HG03097 (cell line): Measurements from ENCODE around the gene LHX5.
"Not testable (repeated sequence)": the region's sequence is repeated elsewhere in the genome, so short reads cannot be mapped to it uniquely, and the experiment has no call there.

Experiments
- ATAC-seq: cut with Tn5 transposase; IDR thresholded peaks from one replicate; pipeline ENCODE4 v1.9.1; 2021; ENCODE audit not compliant: unreplicated experiment, low FRiP score

Gene LHX5

DNA sequence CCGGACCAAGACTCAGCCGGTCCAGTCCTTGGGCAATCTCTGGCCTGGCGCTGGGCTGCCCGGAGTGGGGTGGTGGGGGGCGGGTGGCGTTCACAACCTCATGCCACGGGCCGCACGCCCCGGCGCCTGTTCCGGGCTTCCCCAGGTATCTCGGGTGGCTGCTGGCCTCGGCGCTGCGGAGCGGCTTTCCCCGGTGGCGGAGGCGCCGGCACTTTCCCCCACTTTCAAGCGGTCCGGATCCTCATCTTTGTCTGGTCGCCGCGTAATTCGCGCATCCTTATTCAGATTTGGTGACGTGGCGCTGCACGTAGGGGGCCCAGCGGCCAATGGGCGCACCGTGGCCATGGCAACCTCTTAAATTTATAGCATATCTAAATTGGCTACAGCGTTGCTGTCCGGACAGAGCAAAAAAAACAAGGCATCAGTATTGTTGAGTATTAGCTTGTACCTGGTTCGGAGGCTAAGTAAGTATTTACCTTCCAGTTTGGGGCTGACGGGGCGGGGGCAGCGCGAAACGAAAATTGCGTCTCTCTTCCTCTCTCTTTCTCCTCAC is at the start of gene LHX5:
Gene LHX5 (minus strand): TSS at position 253 of the 553 bp plus-strand sequence. CDS start 373 bp downstream, outside the sequence.
- no peak for ATAC-seq

DNA sequence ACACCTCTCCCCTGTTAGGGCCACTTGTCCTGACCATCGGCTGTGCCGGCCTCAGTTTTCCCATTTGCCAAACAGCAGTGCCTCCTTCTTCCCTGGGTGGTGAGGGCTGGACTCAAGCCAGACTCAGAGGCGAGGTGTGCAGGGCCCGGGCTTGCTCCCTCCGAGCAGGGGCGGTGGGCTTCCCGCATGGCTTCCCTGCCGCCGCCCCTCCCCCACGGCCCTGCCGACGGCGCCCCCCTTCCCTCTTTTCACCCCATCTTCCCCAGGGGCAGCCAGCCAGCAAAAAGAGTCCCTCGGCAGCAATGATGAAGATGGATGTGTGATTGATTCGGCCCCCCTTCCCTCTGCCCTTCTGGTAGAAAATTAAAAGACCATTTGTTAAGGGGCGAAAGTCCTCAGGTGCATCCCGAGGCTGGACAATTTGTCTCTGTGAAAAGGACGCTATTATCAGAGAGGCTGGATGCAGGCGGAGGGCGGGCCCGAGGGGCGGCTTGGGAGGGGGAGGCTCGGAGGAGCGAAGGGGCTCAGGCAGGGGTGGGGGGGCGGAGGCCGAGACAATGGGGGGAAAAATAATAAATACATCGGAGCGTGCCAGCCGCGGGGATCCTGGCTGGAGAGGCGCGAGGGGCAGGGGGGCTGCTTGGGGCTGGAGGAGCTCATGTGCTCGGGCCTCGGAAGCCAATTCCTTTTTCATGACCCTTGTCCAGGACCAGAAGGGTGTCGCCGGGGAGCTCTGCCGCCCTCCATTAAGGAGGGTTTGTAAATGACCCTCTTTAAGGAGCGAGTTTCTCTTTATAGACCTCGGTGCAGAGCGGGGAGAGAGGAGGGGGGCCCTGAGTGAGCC is 48.0 kb upstream of the LHX5 start:
- ATAC-seq = no peak

DNA sequence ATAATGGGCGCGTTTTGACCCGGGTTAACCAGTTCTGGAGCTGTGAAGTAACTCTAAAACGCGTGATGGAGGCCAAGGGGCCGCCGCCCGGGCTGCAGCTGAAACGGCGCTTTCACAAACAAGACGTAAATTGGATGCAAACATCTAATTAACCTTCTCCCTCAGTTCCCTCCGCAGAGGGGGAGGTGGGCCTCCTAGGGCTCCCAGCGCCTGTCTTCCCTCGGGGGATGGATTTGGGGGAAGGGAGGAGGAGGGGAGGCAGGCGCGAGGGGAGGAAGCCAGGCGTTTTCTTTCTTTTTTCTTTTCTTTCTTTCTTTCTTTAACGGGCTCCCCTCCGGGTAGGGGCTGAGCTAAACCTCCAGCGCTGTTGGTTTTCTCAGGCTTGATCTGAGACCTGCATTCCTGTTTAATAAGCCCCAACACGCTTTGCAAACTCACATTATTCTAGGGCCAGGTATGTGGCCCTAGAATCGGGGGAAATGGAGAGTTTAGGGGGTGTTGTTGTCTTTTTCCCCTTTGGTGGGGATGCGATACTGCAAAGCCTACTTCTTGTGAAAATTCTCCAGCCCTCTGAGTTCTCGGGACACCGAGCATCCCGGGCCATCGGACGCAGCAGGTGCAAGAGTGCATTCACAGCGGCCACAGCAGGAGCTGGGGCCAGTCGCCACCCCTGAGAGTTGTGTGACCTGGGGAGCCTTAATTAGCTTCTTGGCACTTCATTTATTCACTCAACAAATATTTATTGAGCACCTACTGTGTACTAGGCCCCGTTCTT is 43.6 kb upstream of the LHX5 start:
- no peak for ATAC-seq

DNA sequence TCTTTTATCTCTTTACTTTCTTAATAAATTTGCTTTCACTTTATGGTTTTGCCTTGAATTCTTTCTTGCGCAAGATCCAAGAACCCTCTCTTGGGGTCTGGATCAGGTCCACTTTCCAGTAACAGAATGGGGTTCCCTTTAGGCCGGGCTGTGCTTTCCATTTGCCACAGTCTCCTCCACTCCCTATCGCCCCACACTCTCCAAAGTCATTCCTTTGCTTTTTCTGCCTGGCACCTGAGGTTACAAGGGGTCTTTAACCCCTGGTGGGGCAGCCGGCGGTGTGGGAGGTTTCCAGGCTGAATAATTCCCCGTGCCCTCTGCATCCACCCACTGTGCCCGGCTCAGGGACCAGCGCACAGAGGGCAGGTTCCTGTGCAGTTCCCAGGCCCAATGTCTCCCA is 42.9 kb upstream of the LHX5 start:
- no peak for ATAC-seq

DNA sequence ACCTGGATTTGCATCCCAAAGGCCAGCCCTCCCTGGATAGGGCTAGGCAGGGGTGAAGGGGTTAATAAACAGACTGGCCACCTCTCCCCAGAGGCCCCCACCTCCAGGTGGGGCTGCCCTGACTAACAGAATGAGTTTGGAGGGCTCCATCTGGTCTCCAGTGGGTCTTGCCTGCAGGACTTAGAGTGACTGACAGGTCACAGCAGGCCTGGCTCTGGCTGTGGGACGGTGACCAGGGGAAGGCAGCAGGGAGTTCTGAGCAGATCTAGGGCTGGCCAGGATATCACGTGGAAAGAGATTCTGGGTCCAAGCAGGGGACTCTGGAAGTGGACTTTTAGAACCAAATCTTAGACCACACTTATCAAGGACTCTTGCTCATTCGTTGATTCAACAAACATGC is 40.9 kb upstream of the LHX5 start:
- ATAC-seq = no peak

DNA sequence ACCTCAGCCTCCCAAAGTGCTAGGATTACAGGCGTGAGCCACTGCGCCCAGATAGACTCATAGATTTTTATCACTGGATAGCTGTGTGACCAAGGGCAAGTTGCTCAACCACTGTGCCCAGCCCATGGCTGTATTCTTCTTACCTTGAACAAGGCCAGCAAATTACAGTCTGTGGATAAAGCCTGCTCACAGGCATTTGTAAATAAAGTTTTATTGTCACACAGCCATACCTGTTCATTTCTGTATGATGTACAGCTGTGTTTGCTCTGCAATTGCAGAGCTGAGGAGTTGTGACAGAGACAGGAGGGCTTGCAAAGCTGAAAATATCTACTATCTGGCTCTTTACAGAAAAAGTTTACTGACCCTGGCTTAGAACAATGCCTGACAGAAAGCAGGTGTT is 35.2 kb upstream of the LHX5 start:
- ATAC-seq = no peak

DNA sequence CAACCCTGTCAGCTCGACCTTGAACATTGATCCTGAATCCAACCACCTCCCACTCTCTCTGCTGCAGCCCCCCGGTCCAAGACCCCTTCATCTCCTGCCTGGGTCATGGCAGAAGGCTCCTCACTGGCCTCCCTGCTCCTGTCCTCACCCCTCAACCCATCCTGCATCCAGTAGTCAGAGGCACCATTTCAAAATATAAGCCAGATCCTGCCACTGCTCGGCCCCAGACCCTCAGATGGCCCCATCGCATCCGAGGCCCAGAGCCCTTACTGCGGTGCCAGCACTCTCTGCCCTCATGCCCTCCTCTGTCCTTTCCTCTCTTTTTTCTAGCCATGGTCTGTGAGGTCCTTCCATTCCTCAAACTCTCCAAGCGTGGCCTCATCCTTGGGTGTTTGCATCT is 34.3 kb upstream of the LHX5 start:
- no peak for ATAC-seq

DNA sequence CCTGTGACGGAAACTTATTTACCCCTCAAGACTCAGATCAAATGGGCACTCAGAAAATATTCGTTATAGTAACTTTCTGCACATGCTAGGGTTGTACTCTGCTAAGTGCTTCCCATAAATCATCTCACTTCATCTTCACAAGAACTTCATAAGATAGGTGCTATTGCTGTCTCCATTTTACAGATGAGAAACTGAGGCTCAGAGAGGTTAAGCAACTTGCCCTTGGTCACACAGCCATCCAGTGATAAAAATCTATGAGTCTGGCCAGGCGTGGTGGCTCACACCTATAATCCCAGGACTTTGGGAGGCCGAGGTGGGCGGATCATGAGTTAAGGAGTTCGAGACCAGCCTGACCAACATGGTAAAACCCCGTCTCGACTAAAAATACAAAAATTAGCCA is 33.2 kb upstream of the LHX5 start:
- no peak for ATAC-seq

DNA sequence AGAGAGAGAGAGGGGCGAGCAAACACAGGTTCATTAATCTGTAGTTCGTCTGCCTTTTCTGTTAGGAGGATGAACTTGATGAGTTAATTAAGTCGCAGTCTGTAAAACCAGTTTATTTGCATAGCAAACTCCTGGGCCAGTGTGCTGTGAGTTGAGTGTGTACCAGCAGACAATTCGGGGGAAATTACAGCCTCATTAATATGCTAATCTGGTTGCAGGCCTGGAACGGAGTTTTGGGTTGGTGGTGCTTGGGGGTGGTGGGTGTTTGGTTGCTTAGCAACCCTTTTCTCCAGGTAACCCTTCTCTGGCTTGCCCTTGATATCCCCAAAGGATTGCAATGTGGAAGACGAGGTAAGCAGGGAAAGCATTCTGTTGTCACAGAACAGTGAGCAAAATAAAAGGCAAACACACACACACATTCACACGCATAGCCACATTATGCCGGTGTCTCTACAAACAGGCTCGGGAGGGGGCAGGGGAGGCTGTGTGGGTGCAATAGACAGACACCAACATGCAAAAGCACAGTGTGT is 29.2 kb upstream of the LHX5 start:
- ATAC-seq = no peak

DNA sequence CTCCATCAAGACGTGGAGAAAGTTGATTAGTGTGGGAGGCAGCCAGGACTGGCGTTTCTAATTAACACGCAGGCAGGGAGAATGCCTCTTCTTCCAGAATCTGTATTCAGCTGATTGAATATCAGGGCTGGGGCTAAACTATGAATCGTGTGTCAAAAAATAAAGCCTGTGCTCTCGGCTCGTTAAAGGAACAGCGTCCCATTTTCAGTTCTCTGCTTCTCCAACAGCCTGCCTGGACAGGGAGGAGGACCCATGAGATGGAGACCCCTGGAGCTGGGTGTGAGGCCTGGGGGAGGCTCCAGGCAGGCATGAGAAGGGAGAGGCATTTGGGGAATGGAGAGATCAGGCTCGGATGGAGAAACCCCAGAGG is 28.6 kb upstream of the LHX5 start:
- ATAC-seq = no peak

DNA sequence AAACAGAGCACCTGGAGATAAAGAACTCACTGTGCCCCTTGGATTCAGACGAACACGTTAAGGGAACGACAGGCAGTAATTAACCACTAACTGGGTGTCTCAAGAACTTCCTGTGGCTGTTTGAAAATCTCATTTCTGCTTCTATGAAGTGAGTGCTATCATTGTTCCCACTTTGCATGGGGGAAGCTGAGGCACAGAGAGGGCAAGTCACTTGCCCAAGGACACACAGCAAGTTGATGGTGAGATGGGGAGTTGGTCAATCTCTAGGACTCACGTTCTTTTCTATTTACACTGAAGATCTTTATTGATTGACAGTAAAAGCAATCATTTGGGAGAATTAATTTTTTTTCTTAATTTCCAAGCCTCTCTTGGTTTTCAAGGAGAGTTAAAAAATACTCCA is 26.8 kb upstream of the LHX5 start:
- no peak for ATAC-seq

DNA sequence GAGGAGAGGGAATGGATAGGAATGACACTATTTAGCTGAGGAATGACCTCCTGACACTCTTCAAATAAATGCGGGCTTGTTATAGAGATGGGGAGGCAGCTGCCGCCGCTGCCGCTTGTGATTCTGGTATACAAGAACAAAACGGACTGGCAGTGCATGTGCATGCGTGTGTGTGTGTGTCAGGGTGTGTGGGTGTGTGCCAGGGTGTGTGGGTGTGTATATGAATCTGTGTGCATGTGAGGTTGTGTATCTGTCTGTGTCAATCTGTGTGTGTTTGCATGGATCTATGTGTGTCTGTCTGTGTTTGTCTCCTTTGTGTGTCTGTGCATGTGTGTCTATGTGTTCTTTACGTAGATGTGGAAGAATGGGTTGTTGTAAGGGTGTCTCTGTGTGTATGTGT is 26.0 kb upstream of the LHX5 start:
- ATAC-seq = no peak

DNA sequence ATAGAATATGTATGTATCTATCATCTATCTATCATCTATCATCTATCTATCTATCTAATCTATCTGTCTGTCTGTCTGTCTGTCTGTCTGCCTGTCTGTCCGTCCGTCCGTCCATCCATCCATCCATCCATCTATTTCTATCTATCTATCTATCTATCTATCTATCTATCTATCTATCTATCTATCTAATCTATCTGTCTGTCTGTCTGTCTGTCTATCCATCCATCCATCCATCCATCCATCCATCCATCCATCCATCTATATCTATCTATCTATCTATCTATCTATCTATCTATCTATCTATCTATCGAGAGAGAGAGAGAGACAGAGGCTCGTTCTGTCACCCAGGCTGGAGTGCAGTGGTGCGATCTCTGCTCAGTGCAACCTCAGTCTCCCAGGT is 24.3 kb upstream of the LHX5 start:
- ATAC-seq = not testable (repeated sequence)

DNA sequence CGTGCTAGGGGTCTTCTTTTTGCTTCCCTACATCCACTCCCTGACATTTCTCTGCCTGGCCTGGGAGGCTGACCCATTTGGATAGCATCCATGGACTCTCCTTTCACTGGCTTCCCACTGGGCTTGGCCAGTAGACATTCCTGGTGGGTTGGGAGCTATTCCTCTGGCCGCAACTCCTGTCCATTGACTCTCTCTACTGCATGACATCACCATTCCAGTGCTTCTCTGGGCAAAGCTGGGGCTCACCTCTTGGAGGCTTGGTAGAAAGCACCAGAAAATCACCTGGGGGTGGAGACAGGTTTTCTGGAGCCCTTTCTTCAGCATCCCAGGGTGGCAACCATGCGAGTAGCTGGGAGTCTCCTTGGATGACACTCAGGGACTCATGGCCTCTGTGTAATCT is 16.7 kb upstream of the LHX5 start:
- no peak for ATAC-seq

DNA sequence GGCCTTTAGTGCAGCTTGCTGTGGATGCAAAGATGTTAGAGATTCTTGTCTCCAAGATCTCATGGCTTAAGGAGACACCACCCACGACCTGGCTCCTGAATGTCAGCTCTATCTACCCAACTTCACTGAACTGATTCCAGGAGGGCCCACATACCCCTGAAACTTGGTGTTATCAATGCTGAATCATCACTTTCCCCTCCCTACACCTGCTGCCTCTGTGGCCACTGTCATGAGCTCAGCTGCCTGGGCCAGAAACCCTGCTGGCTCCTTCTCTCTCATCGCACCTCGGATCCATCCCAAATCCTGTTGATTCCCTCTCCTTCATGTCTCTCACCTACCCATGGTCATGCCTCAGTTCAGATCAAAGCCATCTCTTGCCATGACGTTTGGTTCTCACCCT is 15.1 kb upstream of the LHX5 start:
- no peak for ATAC-seq

DNA sequence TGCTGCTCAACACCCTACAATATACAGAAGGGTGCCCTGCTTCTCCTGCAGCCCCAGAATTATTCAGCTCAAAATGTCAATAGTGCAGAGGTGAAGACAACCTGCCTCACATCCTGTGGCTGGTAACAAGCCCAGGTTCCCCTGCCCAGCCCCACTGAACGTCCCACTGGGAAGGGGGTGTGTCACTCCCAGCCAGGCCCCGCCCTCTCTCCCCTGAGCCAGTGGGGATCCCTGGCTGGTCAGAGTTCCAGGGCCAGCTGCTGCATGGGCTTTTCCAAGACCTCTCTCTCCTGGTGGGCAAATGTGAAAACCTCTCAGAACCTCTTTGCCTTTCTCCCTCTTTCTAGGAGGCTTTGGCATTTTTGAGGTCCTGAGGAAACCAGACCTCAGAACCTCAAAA is 13.7 kb upstream of the LHX5 start:
- ATAC-seq = no peak

DNA sequence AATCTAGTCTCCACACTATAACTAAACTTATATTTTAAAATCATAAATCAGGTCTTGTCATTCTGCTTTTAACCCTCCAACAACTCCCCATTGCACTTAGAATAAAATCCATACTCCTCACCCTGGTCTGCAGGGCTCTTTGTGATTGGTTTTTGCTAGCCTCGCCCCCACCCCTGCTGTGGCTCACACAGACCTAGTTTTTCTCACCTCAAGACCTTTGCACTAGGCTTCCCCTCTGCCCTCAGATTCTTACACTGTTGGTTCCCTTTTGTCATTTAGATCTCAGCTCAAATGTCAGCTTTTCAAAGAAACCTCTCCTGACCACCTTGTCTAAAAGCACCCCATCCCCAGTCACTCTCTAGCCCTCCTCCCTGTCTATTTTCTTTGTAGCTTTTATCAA is 10.7 kb upstream of the LHX5 start:
- no peak for ATAC-seq

DNA sequence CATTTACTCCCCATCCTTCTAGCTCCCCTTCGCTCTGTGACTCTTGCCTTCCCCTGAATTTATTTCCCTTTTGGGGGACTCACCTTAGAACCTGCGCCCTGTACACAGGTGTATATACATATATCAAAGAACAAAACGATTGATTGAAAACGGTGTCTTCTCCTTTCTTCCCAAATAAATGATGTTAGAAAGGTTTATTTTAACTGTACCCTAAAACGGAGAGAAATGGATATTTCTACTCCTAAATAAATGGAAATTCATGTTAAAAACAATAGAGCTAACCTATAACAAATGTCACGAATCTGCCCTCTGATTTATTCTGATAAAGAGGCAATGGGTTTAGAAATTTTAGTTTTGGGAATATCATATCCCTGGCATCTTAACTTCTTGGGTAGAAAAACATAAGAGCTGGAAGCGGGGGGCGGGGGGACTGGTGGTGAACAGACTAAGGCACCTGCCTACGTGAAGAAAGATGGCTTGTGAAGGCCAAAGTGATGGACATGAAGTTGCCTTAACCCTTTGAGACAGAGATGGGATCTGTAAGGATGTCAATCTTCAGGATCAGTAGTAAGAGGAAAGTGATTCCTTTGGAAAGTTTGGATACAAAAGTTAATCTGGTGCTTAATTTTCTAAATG is 8.8 kb upstream of the LHX5 start:
- no peak for ATAC-seq

DNA sequence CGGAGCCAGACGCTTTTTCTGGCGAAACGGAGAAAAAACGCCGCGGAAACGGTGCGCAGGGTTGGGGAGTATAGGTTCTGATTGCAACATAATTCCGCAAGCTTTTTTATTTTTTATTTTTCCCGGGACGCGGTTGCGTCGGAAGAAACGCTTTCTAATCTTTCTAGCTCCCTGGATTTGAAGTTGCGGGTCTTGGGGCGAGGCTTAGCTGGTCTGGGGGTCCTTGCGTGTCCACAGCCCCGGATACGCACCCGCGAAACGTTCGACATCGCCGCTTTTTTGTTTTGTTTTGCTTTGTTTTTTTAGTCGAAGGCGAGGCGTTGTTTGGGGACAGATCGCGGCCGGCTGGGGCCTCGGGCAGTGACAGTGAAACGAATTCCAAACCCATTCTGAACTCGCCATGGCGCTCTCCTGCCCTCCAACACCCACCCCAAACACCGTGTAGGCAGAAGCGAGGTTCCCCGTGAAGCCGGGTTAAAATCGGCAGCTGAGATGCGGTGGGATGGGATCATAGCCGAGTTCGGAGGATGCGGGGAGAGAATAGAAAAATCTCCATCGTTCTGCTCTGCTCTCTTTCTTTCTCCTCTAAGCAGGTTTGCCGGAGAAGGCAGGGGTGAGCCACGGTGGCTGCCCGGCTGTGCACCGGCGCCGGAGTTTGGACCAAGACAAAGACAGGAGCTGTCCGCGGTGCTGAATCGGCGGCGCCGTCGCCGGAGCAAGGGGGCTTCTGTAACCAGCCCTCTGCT is 8.1 kb upstream of the LHX5 start:
- no peak for ATAC-seq

DNA sequence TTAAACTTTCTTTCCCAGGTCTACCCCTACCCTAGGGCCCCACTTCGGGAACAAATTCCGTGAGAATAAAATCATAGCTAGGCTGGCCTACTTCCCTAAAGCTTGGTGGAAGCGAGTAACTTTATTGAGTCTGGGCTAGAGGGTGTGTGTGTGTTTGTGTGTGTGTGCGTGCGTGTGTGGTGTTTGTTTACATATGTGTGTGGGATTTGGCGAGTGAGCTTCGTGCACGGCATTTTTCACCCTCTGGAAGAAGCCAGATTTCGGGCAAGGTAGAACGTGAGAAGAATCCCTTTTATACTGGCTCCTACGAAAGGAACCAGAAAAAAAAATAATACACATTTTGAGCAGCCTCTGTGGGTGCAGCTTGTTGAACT is 7.5 kb upstream of the LHX5 start:
- ATAC-seq = no peak
